K562 (cell line): Measurements from ENCODE around the gene SCIN.

ENCODE experiments used
- ATF1 ChIP-seq, 2 experiments: fragments of 450-650 bp in 1 of 2; IDR thresholded peaks; 2 replicates each; pipeline ENCODE4 v1.6.1; 2016; ENCODE audit warnings: missing compliant biosample characterization in 1 of 2, missing genetic modification characterization in 1 of 2
- EP300 ChIP-seq: IDR thresholded peaks from 2 replicates; pipeline ENCODE4 v1.6.1; 2012; ENCODE audit warnings: low read length, improper control_type of control experiment
- FOSL1 ChIP-seq: fragments of 200-800 bp; sonication (Bioruptor generic); conservative IDR thresholded peaks from 2 replicates; pipeline ENCODE4 v1.6.1; 2016; ENCODE audit warnings: missing genetic modification characterization, missing compliant biosample characterization
- HDAC2 ChIP-seq: fragments of 450-650 bp; IDR thresholded peaks from 2 replicates; pipeline ENCODE4 v1.6.1; 2016; ENCODE audit warnings: mild to moderate bottlenecking
- MTA2 ChIP-seq: fragments of 450-650 bp; IDR thresholded peaks from 2 replicates; pipeline ENCODE4 v1.6.1; 2016; ENCODE audit warnings: low read depth
- PCBP1 ChIP-seq: fragments of 200-400 bp; formaldehyde crosslinking; IDR thresholded peaks from 2 replicates; pipeline ENCODE4 v1.6.1; 2018; ENCODE audit warnings: mild to moderate bottlenecking, low read depth, low read length; ENCODE audit not compliant: poor library complexity, severe bottlenecking
- POLR2A ChIP-seq: fragments of 450-650 bp; conservative IDR thresholded peaks from 2 replicates; pipeline ENCODE4 v1.6.1; 2016
- ZNF551 ChIP-seq: fragments of 250-450 bp; sonication (Bioruptor Pico); IDR thresholded peaks from 2 replicates; pipeline ENCODE4 v1.5.0; 2021; ENCODE audit warnings: mild to moderate bottlenecking, moderate library complexity
- ZNF830 ChIP-seq: fragments of 250-450 bp; sonication (Bioruptor Pico); IDR thresholded peaks from 2 replicates; pipeline ENCODE4 v1.5.0; 2021; ENCODE audit warnings: mild to moderate bottlenecking
- TF ChIP-seq, protein P1 (sequence below), 2 experiments: fragments of 450-650 bp; formaldehyde crosslinking in 1 of 2; IDR thresholded peaks; 2 replicates each; pipeline versions ENCODE4 v1.4.0 to v1.6.1; 2014 to 2020; ENCODE audit warnings: mild to moderate bottlenecking in 2 of 2, borderline replicate concordance in 1 of 2, low read depth in 1 of 2
- TF ChIP-seq, protein P2 (sequence below): sonication (generic); IDR thresholded peaks from 2 replicates; pipeline ENCODE4 v1.6.1; 2016
- TF ChIP-seq, protein P3 (sequence below), 3 experiments: IDR thresholded peaks in 2 of 3; conservative IDR thresholded peaks in 1 of 3; 2 replicates each; pipeline ENCODE4 v1.5.1; 2011 to 2012; ENCODE audit warnings: low read length in 3 of 3, mild to moderate bottlenecking in 3 of 3, control low read depth in 2 of 3, improper control_type of control experiment in 1 of 3, inconsistent platforms in 1 of 3, low read depth in 1 of 3, mixed read lengths in 1 of 3, moderate library complexity in 1 of 3; ENCODE audit not compliant: insufficient read depth in 2 of 3

DNA sequence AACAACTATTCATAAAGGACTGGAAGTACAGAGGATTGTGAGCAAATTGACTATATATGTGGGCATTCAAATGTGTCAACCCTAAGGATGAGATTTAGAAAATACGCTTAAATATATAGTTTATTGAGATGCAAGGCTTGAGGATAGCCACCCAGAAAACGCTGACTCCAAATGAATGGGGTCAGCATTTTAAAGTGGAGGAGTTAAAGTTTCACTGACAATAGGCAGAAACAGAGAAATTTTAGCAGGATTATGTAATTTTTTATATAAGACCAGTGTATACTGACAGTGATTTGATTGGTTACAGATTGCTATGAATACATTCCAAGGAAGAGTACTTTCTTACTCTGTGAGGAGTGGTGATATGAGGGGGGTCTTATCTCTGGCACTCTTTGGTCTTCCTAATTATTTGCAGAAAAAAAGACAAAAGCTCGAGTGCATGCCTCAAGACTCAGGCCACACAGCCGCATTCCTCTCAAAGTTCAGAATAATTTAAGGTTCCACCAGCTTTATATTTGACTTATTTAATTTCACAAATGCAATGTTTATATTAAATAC is 78.3 kb downstream of the SCIN start:
- no peak for TF ChIP-seq PCBP1
- TF ChIP-seq, protein P1, sequence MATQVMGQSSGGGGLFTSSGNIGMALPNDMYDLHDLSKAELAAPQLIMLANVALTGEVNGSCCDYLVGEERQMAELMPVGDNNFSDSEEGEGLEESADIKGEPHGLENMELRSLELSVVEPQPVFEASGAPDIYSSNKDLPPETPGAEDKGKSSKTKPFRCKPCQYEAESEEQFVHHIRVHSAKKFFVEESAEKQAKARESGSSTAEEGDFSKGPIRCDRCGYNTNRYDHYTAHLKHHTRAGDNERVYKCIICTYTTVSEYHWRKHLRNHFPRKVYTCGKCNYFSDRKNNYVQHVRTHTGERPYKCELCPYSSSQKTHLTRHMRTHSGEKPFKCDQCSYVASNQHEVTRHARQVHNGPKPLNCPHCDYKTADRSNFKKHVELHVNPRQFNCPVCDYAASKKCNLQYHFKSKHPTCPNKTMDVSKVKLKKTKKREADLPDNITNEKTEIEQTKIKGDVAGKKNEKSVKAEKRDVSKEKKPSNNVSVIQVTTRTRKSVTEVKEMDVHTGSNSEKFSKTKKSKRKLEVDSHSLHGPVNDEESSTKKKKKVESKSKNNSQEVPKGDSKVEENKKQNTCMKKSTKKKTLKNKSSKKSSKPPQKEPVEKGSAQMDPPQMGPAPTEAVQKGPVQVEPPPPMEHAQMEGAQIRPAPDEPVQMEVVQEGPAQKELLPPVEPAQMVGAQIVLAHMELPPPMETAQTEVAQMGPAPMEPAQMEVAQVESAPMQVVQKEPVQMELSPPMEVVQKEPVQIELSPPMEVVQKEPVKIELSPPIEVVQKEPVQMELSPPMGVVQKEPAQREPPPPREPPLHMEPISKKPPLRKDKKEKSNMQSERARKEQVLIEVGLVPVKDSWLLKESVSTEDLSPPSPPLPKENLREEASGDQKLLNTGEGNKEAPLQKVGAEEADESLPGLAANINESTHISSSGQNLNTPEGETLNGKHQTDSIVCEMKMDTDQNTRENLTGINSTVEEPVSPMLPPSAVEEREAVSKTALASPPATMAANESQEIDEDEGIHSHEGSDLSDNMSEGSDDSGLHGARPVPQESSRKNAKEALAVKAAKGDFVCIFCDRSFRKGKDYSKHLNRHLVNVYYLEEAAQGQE (IDR thresholded peaks at IDR 0.05; ENCODE audit: borderline replicate concordance): no peak
- TF ChIP-seq, protein P1 (CRISPR knock-in tag; IDR thresholded peaks at IDR 0.05; ENCODE audit: low read depth): no peak
- TF ChIP-seq, protein P2, sequence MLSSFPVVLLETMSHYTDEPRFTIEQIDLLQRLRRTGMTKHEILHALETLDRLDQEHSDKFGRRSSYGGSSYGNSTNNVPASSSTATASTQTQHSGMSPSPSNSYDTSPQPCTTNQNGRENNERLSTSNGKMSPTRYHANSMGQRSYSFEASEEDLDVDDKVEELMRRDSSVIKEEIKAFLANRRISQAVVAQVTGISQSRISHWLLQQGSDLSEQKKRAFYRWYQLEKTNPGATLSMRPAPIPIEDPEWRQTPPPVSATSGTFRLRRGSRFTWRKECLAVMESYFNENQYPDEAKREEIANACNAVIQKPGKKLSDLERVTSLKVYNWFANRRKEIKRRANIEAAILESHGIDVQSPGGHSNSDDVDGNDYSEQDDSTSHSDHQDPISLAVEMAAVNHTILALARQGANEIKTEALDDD: no peak
- TF ChIP-seq, protein P3, sequence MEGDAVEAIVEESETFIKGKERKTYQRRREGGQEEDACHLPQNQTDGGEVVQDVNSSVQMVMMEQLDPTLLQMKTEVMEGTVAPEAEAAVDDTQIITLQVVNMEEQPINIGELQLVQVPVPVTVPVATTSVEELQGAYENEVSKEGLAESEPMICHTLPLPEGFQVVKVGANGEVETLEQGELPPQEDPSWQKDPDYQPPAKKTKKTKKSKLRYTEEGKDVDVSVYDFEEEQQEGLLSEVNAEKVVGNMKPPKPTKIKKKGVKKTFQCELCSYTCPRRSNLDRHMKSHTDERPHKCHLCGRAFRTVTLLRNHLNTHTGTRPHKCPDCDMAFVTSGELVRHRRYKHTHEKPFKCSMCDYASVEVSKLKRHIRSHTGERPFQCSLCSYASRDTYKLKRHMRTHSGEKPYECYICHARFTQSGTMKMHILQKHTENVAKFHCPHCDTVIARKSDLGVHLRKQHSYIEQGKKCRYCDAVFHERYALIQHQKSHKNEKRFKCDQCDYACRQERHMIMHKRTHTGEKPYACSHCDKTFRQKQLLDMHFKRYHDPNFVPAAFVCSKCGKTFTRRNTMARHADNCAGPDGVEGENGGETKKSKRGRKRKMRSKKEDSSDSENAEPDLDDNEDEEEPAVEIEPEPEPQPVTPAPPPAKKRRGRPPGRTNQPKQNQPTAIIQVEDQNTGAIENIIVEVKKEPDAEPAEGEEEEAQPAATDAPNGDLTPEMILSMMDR (IDR thresholded peaks at IDR 0.05 in 2 of 3, conservative IDR thresholded peaks at IDR 0.05 in 1 of 3; ENCODE audit: insufficient read depth in 2 of 3, low read depth in 1 of 3, low read length in 3 of 3): no peak
- no peak for TF ChIP-seq POLR2A
- TF ChIP-seq FOSL1 (tag): no peak
- no peak for TF ChIP-seq ATF1 (CRISPR knock-in tag; IDR thresholded peaks at IDR 0.05)
- TF ChIP-seq ATF1 (tag; IDR thresholded peaks at IDR 0.05): no peak
- no peak for TF ChIP-seq MTA2
- TF ChIP-seq ZNF551 (CRISPR knock-in tag): no peak
- no peak for TF ChIP-seq ZNF830 (CRISPR knock-in tag)
- no peak for TF ChIP-seq HDAC2
- no peak for TF ChIP-seq EP300
